Measurements from ENCODE around the gene MROH8. TPM values are rescaled to one million over a fixed set of nuclear protein-coding genes. Genes with fewer than 3 reads are reported as not detected.
A peak's percentile ranks its signal among the peaks of the same experiment; 100 is the strongest.

Gene MROH8
- total RNA-seq, 1 donor: 2.6 TPM

DNA sequence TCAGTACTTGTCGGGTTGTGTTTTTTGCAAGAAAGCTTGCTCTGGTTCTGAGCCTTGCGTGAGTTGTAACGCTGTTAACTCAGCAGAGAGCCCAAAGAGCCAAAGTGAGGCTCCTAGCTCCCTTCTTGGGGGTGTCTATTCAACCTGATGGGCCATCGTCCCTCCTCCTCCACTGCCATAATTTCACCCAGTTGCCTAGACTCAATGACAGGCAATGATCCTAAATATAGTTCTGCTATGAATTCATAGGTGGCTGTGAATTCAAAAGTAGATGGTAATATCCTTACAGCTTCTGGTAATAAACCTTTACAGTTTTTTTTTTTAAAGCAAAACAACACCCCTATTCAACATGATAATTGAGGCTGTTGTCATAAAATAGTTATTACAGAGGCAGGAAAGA is 42.7 kb upstream of the MROH8 start:
- no peak overlapping the region for H3K4me3 ChIP-seq (ENCODE audit: low read depth, low read length)
- no peak for DNase-seq (ENCODE audit: low read depth)
- TF ChIP-seq, protein P1, sequence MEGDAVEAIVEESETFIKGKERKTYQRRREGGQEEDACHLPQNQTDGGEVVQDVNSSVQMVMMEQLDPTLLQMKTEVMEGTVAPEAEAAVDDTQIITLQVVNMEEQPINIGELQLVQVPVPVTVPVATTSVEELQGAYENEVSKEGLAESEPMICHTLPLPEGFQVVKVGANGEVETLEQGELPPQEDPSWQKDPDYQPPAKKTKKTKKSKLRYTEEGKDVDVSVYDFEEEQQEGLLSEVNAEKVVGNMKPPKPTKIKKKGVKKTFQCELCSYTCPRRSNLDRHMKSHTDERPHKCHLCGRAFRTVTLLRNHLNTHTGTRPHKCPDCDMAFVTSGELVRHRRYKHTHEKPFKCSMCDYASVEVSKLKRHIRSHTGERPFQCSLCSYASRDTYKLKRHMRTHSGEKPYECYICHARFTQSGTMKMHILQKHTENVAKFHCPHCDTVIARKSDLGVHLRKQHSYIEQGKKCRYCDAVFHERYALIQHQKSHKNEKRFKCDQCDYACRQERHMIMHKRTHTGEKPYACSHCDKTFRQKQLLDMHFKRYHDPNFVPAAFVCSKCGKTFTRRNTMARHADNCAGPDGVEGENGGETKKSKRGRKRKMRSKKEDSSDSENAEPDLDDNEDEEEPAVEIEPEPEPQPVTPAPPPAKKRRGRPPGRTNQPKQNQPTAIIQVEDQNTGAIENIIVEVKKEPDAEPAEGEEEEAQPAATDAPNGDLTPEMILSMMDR (IDR thresholded peaks at IDR 0.05; ENCODE audit: insufficient read depth, low read depth, low read length): no peak

DNA sequence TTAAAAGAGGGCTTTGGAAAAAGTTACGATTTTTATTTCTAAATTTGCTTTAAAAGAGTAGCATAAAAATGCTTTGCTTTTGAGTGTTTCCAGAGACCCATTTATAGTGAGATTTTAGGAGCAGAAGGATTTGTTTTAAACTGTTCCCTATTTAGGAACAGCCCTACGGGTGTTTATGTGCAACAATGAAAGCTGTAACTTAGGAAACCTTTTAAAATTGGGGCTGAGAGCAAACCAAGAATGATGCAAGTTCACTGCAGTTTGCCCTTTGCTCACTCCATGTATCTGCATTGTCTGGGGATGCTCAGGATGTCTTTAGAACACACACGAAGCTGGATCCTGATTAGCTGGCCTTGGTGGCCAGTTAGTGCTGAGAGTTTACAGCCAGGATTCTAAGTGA is 41.4 kb upstream of the MROH8 start:
- TF ChIP-seq, protein P1 (IDR thresholded peaks at IDR 0.05; ENCODE audit: insufficient read depth, low read depth, low read length): no peak
- peak; percentile 82 for DNase-seq (ENCODE audit: low read depth)
- no peak overlapping the region for H3K4me3 ChIP-seq (ENCODE audit: low read depth, low read length)

DNA sequence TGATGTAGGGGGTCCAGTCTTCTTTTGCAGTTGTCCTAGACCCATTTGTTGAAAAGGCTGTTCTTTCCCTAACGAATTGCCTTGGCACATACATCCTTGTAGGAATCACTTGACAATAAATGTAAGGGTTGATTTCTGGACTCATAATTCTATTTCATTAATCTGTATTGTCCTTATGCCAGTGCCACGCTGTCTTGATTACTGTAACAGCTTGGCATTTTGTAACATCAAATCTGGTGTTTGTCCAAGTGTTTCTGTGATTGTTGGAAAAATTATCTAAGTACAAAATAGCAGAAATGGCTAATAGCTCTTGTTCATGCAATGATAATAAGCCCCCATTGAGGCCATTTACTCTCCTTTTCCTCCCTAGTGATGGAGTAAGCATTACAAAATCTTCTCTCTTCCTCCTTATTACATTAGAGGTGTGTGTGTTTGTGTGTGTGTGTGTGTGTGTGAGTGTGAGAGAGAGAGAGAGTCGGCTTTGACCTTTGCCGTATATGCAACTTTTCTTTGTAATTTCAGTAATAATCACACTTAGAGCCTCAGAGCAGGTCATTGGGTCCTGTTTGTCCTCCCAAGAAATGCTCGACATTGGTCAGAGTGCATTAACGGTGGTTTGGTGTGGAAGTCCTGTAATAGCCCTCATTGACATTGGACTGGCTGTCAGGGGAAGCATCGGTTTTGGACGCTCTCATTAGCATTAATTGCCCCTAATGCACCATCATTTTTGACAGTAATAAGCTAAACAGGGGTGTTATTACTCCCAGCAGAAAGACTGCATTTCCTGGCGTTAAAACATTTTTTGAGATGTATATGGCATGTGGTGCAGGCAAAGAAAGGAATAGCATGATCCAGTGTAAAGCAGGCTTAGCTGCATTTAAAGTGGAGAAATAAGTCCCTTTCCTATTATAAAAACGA is 40.7 kb upstream of the MROH8 start:
- DNase-seq (ENCODE audit: low read depth): no peak
- H3K4me3 ChIP-seq (ENCODE audit: low read depth, low read length): no peak overlapping the region
- TF ChIP-seq, protein P1 (IDR thresholded peaks at IDR 0.05; ENCODE audit: insufficient read depth, low read depth, low read length): no peak

DNA sequence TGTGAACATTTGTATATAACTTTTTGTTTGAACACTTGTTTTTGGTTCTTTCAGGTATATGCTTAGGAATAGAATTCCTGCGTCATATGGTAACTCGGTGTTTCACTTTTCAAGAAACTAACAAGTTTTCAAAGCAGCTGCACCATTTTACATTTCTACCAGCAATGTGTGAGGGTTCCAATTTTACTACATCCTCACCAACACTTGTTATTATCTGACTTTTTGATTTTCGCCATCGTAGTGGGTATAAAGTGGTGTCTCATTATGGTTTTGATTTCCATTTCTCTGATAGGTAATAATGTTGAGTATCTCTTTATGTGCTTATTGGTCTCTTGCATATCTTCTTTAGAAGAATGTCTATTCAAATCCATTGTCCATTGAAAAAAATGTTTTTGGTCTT is 39.6 kb upstream of the MROH8 start:
- DNase-seq (ENCODE audit: low read depth): no peak
- TF ChIP-seq, protein P1 (IDR thresholded peaks at IDR 0.05; ENCODE audit: insufficient read depth, low read depth, low read length): no peak

DNA sequence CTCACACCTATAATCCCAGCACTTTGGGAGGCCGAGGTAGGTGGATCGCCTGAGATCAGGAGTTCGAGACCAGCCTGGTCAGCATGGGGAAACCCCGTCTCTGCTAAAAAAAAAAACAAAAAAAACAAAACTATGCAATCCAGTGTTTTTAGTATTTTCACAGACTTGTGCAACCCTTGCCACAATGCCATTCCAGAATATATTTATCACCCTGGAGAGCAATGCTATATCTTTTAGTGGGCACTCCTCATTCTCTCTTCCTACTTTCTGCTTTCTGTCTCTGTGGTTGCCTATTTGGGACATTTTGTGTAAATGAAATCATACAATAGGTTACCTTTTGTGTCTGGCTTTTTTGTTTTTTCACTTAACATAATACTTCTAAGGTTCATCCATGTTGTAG is 39.1 kb upstream of the MROH8 start:
- no peak overlapping the region for H3K4me3 ChIP-seq (ENCODE audit: low read depth, low read length)
- DNase-seq (ENCODE audit: low read depth): no peak
- TF ChIP-seq, protein P1 (IDR thresholded peaks at IDR 0.05; ENCODE audit: insufficient read depth, low read depth, low read length): no peak

More for the DNA sequence above, 39.6 kb upstream of the MROH8 start:
- H3K4me3 ChIP-seq (ENCODE audit: low read depth, low read length): no peak overlapping the region

DNA sequence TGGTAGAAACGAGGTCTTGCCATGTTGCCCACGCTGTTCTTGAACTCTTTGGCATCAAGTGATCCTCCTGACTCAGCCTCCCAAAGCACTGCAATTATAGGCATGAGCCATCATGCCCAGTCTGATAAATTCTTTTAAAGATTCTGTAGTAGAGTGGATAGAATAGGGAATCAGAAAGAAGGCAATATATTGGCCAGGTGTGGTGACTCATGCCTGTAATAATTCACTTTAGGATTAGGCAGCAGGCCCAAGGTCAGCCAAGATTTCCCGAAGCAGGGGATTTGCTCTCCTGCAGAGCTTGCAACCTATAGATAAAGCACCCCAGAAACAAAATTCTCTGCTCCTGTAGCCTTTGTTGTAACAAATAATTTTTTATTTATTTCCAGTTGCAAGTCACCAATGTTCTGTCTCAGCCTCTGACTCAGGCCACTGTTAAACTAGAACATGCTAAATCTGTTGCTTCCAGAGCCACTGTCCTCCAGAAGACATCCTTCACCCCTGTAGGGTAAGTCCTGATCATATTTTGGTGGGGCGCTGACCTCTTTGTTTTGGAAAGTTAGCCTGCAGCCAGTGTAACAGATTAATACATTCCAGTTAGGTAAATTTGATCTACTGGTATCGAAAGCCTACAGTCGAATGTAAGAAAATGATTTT is 30.4 kb upstream of the MROH8 start:
- DNase-seq (ENCODE audit: low read depth): no peak
- H3K4me3 ChIP-seq (ENCODE audit: low read depth, low read length): no peak overlapping the region
- TF ChIP-seq, protein P1 (IDR thresholded peaks at IDR 0.05; ENCODE audit: insufficient read depth, low read depth, low read length): no peak

Measured in fibroblast of villous mesenchyme (primary cell).